Esophagus squamous epithelium (tissue), 5 donors: ENCODE data around the gene LPIN1. TPM values are rescaled to one million over a fixed set of nuclear protein-coding genes. Genes with fewer than 3 reads are reported as not detected.

Experiments
- DNase-seq: peaks from one replicate; lab custom pipeline; 2025; lab: John Stamatoyannopoulos, UW
- H3K27ac ChIP-seq, 4 donors: fragments of 200-600 bp; sonication (generic); one replicate each; pipeline ENCODE4 v1.5.1; 2016 to 2019; ENCODE audit warnings: mild to moderate bottlenecking in 1 of 4
- H3K27me3 ChIP-seq, 4 donors: fragments of 200-600 bp; sonication (generic); 1 replicate in 3 of 4; 2 replicates in 1 of 4; pipeline versions ENCODE4 v1.5.1 to v1.6.0; 2017 to 2021; ENCODE audit warnings: antibody characterized with exemption in 1 of 4
- H3K36me3 ChIP-seq, 3 donors: fragments of 200-600 bp; sonication (generic); one replicate each; pipeline ENCODE4 v1.5.1; 2016 to 2019
- H3K4me1 ChIP-seq, 3 donors: fragments of 200-600 bp; sonication (generic); one replicate each; pipeline ENCODE4 v1.5.1; 2017 to 2019
- H3K4me3 ChIP-seq, 4 donors: fragments of 200-600 bp; sonication (generic); 1 replicate in 3 of 4; 2 replicates in 1 of 4; pipeline ENCODE4 v1.5.1; 2016 to 2019; ENCODE audit warnings: mild to moderate bottlenecking in 2 of 4, moderate library complexity in 1 of 4
- H3K9me3 ChIP-seq, 3 donors: fragments of 200-600 bp; sonication (generic); one replicate each; pipeline ENCODE4 v1.5.1; 2016 to 2019
- POLR2A ChIP-seq, 4 donors: fragments of 450-650 bp; IDR thresholded peaks; one replicate each; pipeline ENCODE4 v1.6.1; 2017; ENCODE audit warnings: antibody characterized with exemption in 4 of 4, mild to moderate bottlenecking in 4 of 4, moderate library complexity in 3 of 4
- WGBS, 2 donors: methylation state at CpG; one replicate each; pipeline ENCODE4 v1.1.5; 2018; 5-methylcytosine and 5-hydroxymethylcytosine counted together
- intact Hi-C: fragments of 100-400 bp; cut with DNase I; formaldehyde crosslinking; loops from one replicate; pipeline ENCODE4 v1.15.0; 2022
- total RNA-seq, 4 donors: library from RNA; depleted of rRNA; stranded (reverse); fragments of >200 nt; gene quantifications; one replicate each; pipeline ENCODE4 v1.1.0, GENCODE V29; 2016
- TF ChIP-seq, protein P1 (sequence below), 6 experiments: fragments of 450-650 bp in 4 of 6; fragments of 200-600 bp in 2 of 6; sonication (generic) in 2 of 6; IDR thresholded peaks; one replicate each; pipeline ENCODE4 v1.5.1; 2016 to 2019; ENCODE audit warnings: antibody characterized with exemption in 6 of 6, mild to moderate bottlenecking in 4 of 6, moderate library complexity in 4 of 6
- donor health status: DM: yes; HTN: yes; CAD: no.

The LPIN1 gene
- total RNA-seq, 4 donors from 2014 or later, result 16.9 to 80.9 (median 39.7) TPM

DNA sequence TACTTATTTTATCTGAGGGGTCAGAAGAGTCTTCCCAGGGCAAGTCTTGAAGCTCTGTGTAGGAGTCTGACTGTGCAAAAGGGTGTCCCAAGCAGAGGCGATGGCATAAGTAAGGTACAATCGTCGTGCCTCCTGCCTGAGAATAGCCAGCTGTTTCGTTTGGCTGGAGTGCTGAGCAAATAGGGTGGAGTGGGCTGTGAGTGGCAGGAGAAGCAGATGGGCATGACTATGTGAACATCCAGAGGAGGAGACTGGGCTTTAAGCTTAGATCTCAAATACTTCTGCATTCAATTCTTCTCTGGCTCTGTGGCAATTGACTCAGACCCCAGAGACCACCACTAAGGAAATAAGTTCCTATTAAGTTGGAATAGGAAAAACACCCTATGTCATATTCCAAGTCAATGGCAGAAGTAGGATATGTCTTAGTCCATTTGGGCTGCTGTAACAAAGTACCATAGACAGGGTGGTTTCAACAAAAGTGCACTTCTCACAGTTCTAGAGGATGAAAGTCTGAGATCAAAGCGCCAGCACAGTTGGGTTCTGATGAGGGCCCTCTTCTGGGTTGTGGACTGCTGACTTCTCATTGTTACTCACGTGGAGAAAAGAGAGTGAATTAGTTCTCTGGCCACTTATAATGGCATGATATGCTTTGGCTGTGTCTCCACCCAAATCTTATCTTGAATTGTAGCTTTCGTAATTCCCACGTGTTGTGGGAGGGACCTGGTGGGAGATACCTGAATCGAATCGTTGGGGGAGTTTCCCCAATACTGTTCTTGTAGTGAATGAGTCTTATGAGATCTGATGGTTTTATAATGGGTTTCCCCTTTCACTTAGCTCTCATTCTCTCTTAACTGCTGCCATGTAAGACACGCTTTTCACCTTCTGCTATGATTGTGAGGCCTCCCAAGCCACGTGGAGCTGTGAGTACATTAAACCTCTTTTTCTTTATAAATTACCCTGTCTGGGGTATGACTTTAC, 120.2 kb downstream of the LPIN1 start:
- TF ChIP-seq POLR2A (IDR thresholded peaks at IDR 0.05), result no peak
- TF ChIP-seq, protein P1, sequence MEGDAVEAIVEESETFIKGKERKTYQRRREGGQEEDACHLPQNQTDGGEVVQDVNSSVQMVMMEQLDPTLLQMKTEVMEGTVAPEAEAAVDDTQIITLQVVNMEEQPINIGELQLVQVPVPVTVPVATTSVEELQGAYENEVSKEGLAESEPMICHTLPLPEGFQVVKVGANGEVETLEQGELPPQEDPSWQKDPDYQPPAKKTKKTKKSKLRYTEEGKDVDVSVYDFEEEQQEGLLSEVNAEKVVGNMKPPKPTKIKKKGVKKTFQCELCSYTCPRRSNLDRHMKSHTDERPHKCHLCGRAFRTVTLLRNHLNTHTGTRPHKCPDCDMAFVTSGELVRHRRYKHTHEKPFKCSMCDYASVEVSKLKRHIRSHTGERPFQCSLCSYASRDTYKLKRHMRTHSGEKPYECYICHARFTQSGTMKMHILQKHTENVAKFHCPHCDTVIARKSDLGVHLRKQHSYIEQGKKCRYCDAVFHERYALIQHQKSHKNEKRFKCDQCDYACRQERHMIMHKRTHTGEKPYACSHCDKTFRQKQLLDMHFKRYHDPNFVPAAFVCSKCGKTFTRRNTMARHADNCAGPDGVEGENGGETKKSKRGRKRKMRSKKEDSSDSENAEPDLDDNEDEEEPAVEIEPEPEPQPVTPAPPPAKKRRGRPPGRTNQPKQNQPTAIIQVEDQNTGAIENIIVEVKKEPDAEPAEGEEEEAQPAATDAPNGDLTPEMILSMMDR (IDR thresholded peaks at IDR 0.05), result no peak
- Histone ChIP-seq H3K27ac (no peak overlapping the region), H3K9me3 (no peaks in the 10 kb centered on the region), H3K4me3 (no peak overlapping the region), H3K4me1 (peaks cover 4 to 18% (median 6%) of the 10 kb centered on the region in 3 donors), H3K27me3 (no peaks in the 10 kb centered on the region), H3K36me3 (no peaks in the 10 kb centered on the region)
- WGBS, 2 donors, result 71 to 80% methylated on average over 12 of the region's 12 CpGs
- no peak for DNase-seq
- intact Hi-C loops, result no loop called here

DNA sequence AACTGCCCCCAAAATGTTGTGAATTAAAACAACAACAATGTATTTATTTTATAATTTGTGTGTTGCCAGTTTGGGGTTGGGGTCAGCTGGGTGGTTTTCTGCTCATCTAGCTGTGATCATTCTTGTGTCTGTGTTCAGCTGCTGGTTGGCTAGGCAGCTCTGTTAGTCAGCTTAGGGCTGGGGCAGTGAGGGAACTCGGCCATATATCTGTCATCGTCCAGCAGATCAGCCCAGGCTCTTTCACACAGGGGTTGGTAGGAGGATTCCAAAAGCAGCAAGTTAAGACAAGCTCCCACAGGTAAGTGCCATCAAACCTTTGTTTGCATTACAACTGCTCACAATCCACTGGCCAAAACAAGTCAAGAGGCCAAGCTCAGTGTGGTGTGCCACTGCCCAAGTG, 121.5 kb downstream of the LPIN1 start:
- Histone ChIP-seq H3K27ac (no peak overlapping the region), H3K4me1 (peaks cover 6 to 26% (median 10%) of the 10 kb centered on the region in 3 donors), H3K36me3 (no peaks in the 10 kb centered on the region), H3K27me3 (no peaks in the 10 kb centered on the region), H3K9me3 (no peaks in the 10 kb centered on the region), H3K4me3 (no peak overlapping the region)
- WGBS, 2 donors, result 0 to 46% methylated on average over 1 to 2 of the region's 2 CpGs
- intact Hi-C loops, result no loop called here
- DNase-seq, result no peak
- no peak for TF ChIP-seq POLR2A (IDR thresholded peaks at IDR 0.05)
- TF ChIP-seq, protein P1 (IDR thresholded peaks at IDR 0.05), result no peak

DNA sequence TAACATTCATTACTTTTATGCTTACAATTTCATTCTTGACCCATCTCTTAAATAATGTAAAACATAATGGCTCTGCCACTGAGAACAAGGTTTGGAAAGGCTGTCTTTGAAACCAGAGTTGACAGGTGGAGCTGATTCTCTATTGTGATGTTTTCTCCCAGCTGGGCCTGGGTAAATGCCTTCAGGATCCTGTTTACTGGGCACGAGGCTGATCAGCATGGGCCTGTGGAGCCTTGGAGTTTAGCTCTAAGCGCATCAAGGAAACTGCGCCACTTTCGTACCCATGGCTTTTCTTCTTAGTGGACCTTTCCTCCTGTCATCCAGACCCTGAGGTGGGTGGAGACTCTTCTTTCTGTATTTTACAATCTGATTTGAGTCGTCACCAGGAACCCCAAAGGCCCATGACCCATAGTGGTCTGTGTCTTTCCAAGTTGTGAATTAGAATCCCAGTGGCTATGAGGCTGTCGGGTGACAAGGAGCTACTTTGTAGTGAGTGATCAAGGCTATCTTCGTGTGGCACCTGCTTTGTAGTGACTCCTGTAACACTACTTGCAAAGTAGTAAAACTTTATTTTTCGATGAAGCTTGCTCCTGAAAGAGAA, 123.1 kb downstream of the LPIN1 start:
- Histone ChIP-seq H3K4me3 (no peak overlapping the region), H3K4me1 (peaks cover 0 to 22% (median 13%) of the 10 kb centered on the region in 3 donors), H3K27me3 (no peaks in the 10 kb centered on the region), H3K9me3 (no peaks in the 10 kb centered on the region), H3K36me3 (no peaks in the 10 kb centered on the region), H3K27ac (no peak overlapping the region)
- no peak for DNase-seq
- TF ChIP-seq POLR2A (IDR thresholded peaks at IDR 0.05), result no peak
- TF ChIP-seq, protein P1 (IDR thresholded peaks at IDR 0.05), result no peak
- whole genome bisulfite sequencing, 2 donors, result 92 to 95% methylated on average over 7 of the region's 8 CpGs
- intact Hi-C loops, result no loop called here

DNA sequence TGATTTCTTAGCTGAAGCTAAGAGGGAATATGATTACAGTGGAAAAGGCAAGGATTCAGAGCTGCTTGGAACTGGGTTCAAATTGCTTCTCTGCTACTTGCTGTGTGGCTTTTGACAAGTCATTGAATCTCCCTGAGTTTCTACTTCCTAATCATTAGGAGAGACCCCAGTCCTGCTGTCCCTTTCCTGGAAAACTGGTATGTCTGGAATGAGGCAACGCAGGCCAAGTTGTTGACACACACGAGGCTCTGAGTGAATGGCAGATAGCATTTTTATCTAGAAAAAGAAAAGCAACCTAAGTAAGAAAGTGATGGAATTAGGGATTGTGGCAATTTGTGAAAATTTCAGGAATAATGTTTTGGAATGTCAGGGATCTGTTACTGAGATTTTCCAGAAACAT, 123.6 kb downstream of the LPIN1 start:
- H3K27ac ChIP-seq, result no peak overlapping the region
- no peaks in the 10 kb centered on the region for H3K9me3 ChIP-seq
- TF ChIP-seq POLR2A (IDR thresholded peaks at IDR 0.05), result no peak
- TF ChIP-seq, protein P1 (IDR thresholded peaks at IDR 0.05), result no peak
- no peaks in the 10 kb centered on the region for H3K36me3 ChIP-seq
- no peak overlapping the region for H3K4me3 ChIP-seq
- WGBS, 2 donors, result 40 to 50% methylated on average over 2 of the region's 2 CpGs
- DNase-seq, result no peak
- peaks cover 0 to 22% (median 13%) of the 10 kb centered on the region in 3 donors for H3K4me1 ChIP-seq
- no peaks in the 10 kb centered on the region for H3K27me3 ChIP-seq
- intact Hi-C loops, result no loop called here

DNA sequence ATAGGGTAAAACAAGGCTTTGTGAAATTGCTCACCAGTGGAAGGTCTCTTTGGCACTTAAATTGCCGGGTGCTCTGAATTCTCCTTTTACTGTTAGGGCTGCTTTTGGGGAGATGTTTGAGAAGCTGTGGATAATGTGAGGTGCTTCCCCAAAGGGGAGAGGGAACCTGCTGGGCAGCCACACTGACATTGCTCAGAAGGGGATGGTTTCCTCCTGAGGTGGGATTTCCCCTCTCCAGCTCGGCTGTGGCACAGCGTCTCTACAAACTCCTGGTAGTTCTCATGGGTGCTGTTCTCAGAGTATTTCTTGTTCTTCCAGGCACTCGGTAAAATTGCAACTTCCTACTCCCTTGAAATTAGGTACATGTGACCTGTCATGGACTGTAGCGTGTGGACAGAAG, 124.2 kb downstream of the LPIN1 start:
- Histone ChIP-seq H3K4me1 (peaks cover 0 to 22% (median 13%) of the 10 kb centered on the region in 3 donors), H3K27ac (no peak overlapping the region), H3K4me3 (no peak overlapping the region), H3K36me3 (no peaks in the 10 kb centered on the region), H3K27me3 (no peaks in the 10 kb centered on the region), H3K9me3 (no peaks in the 10 kb centered on the region)
- intact Hi-C loops, result no loop called here
- WGBS, 2 donors, result 55 to 66% methylated on average over 5 of the region's 5 CpGs
- DNase-seq, result no peak
- TF ChIP-seq, protein P1 (IDR thresholded peaks at IDR 0.05), result no peak
- TF ChIP-seq POLR2A (IDR thresholded peaks at IDR 0.05), result no peak
